H9 (cell line): Measurements from ENCODE around the gene CORIN. TPM values are rescaled to one million over a fixed set of nuclear protein-coding genes. Genes with fewer than 3 reads are reported as not detected.

ENCODE experiments used
- DNase-seq: peaks from one replicate; pipeline ENCODE4 v3.0.0-alpha.2; 2017
- H2AFZ ChIP-seq: one replicate; pipeline ENCODE4 v1.6.1; 2013; ENCODE audit warnings: mild to moderate bottlenecking, low read length, control low read depth, moderate library complexity
- H2AK5ac ChIP-seq: 2 replicates; pipeline ENCODE4 v1.6.1; 2013; ENCODE audit warnings: low read length, control low read depth, mixed read lengths; ENCODE audit not compliant: insufficient read length
- H2BK120ac ChIP-seq: one replicate; pipeline ENCODE4 v1.6.1; 2013; ENCODE audit warnings: low read depth, mild to moderate bottlenecking, low read length, control low read depth, inconsistent platforms; ENCODE audit not compliant: poor library complexity, severe bottlenecking
- H2BK12ac ChIP-seq: 2 replicates; pipeline ENCODE4 v1.6.1; 2013; ENCODE audit warnings: low read length, control low read depth, mixed read lengths, low read depth; ENCODE audit not compliant: insufficient read length
- H2BK15ac ChIP-seq: 2 replicates; pipeline ENCODE4 v1.6.1; 2013; ENCODE audit warnings: low read depth, low read length, control low read depth
- H2BK20ac ChIP-seq: one replicate; pipeline ENCODE4 v1.6.1; 2013; ENCODE audit warnings: low read depth, mild to moderate bottlenecking, low read length, control low read depth, inconsistent platforms; ENCODE audit not compliant: poor library complexity, severe bottlenecking
- H2BK5ac ChIP-seq: 2 replicates; pipeline ENCODE4 v1.6.1; 2013; ENCODE audit warnings: low read length, control low read depth, mixed read lengths; ENCODE audit not compliant: insufficient read length
- H3K14ac ChIP-seq: 2 replicates; pipeline ENCODE4 v1.6.1; 2013; ENCODE audit warnings: low read length, control low read depth; ENCODE audit not compliant: insufficient read depth
- H3K18ac ChIP-seq: 2 replicates; pipeline ENCODE4 v1.6.1; 2013; ENCODE audit warnings: low read depth, mild to moderate bottlenecking, mixed read lengths, low read length, control low read depth; ENCODE audit not compliant: insufficient read length
- H3K23ac ChIP-seq: 2 replicates; pipeline ENCODE4 v1.6.1; 2013; ENCODE audit warnings: low read length, control low read depth, mixed read lengths, low read depth; ENCODE audit not compliant: insufficient read length
- H3K23me2 ChIP-seq: 2 replicates; pipeline ENCODE4 v1.6.1; 2013; ENCODE audit warnings: low read depth, mild to moderate bottlenecking, mixed read lengths, low read length, control low read depth; ENCODE audit not compliant: insufficient read length, poor library complexity, severe bottlenecking
- H3K27ac ChIP-seq: 2 replicates; pipeline ENCODE4 v1.5.1; 2013; ENCODE audit warnings: low read length, control low read depth, mixed read lengths, low read depth; ENCODE audit not compliant: insufficient read length
- H3K27me3 ChIP-seq: 2 replicates; pipeline ENCODE4 v1.6.1; 2013; ENCODE audit warnings: low read length, control low read depth, inconsistent platforms; ENCODE audit not compliant: insufficient read depth
- H3K4ac ChIP-seq: 2 replicates; pipeline ENCODE4 v1.6.1; 2013; ENCODE audit warnings: low read depth, mild to moderate bottlenecking, control low read depth, inconsistent platforms, low read length, moderate library complexity
- H3K4me1 ChIP-seq: 2 replicates; pipeline ENCODE4 v1.6.1; 2013; ENCODE audit warnings: low read length, control low read depth, inconsistent platforms; ENCODE audit not compliant: insufficient read depth
- H3K4me2 ChIP-seq: 2 replicates; pipeline ENCODE4 v1.6.1; 2013; ENCODE audit warnings: low read length, control low read depth, mixed read lengths; ENCODE audit not compliant: insufficient read length, insufficient read depth
- H3K56ac ChIP-seq: 2 replicates; pipeline ENCODE4 v1.6.1; 2013; ENCODE audit warnings: low read depth, mild to moderate bottlenecking, mixed read lengths, low read length, control low read depth; ENCODE audit not compliant: insufficient read length
- H3K79me1 ChIP-seq: 2 replicates; pipeline ENCODE4 v1.6.1; 2013; ENCODE audit warnings: low read depth, mild to moderate bottlenecking, moderate library complexity, low read length, control low read depth, inconsistent platforms; ENCODE audit not compliant: insufficient read depth, poor library complexity, severe bottlenecking
- H3K79me2 ChIP-seq: 2 replicates; pipeline ENCODE4 v1.6.1; 2013; ENCODE audit warnings: low read length, control low read depth, inconsistent platforms; ENCODE audit not compliant: insufficient read depth
- H3K9ac ChIP-seq: 2 replicates; pipeline ENCODE4 v1.6.1; 2013; ENCODE audit warnings: low read length, control low read depth, mixed read lengths; ENCODE audit not compliant: insufficient read length; ENCODE audit errors: extremely low read depth
- H3K9me3 ChIP-seq: one replicate; pipeline ENCODE4 v1.6.1; 2013; ENCODE audit warnings: low read depth, low read length, inconsistent platforms; ENCODE audit not compliant: control insufficient read depth
- H3T11ph ChIP-seq: one replicate; pipeline ENCODE4 v1.6.1; 2013; ENCODE audit warnings: mild to moderate bottlenecking, low read length, control low read depth, inconsistent platforms
- H4K20me1 ChIP-seq: one replicate; pipeline ENCODE4 v1.6.1; 2013; ENCODE audit not compliant: control insufficient read depth, insufficient read length, insufficient read depth
- H4K5ac ChIP-seq: 2 replicates; pipeline ENCODE4 v1.6.1; 2013; ENCODE audit warnings: low read depth, mild to moderate bottlenecking, mixed read lengths, low read length, control low read depth; ENCODE audit not compliant: insufficient read length
- H4K8ac ChIP-seq: replicated peaks from 2 replicates; pipeline ENCODE4 v1.6.1; 2013; ENCODE audit warnings: low read length, control low read depth, mixed read lengths, low read depth; ENCODE audit not compliant: insufficient read length
- H4K91ac ChIP-seq: 2 replicates; pipeline ENCODE4 v1.6.1; 2013; ENCODE audit warnings: low read depth, mild to moderate bottlenecking, moderate library complexity, mixed read lengths, low read length, control low read depth; ENCODE audit not compliant: insufficient read length
- H3K27ac Mint-ChIP-seq, 3 experiments: 2 replicates in 2 of 3; 3 replicates in 1 of 3; pipeline ENCODE4 v1.8.0; 2020 to 2021; ENCODE audit warnings: mixed read lengths in 3 of 3, mild to moderate bottlenecking in 1 of 3, moderate library complexity in 1 of 3
- H3K27me3 Mint-ChIP-seq: 2 replicates; pipeline ENCODE4 v1.8.0; 2021; ENCODE audit warnings: low read depth, mild to moderate bottlenecking, moderate library complexity, mixed read lengths
- H3K36me3 Mint-ChIP-seq, 3 experiments: 2 replicates in 2 of 3; 3 replicates in 1 of 3; pipeline ENCODE4 v1.8.0; 2020 to 2021; ENCODE audit warnings: low read depth in 3 of 3, mixed read lengths in 3 of 3; ENCODE audit not compliant: insufficient read depth in 1 of 3
- H3K4me1 Mint-ChIP-seq, 2 experiments: 2 replicates each; pipeline ENCODE4 v1.8.0; 2020; ENCODE audit warnings: mixed read lengths in 2 of 2
- H3K4me3 Mint-ChIP-seq, 2 experiments: 2 replicates in 1 of 2; 3 replicates in 1 of 2; pipeline ENCODE4 v1.8.0; 2020 to 2021; ENCODE audit warnings: mild to moderate bottlenecking in 2 of 2, mixed read lengths in 2 of 2, moderate library complexity in 1 of 2
- H3K9me3 Mint-ChIP-seq, 2 experiments: 2 replicates in 1 of 2; 3 replicates in 1 of 2; pipeline ENCODE4 v1.8.0; 2020; ENCODE audit warnings: mild to moderate bottlenecking in 2 of 2, mixed read lengths in 2 of 2, moderate library complexity in 1 of 2
- CTCF ChIP-seq: fragments of 200-600 bp; sonication (generic); conservative IDR thresholded peaks from 3 replicates; pipeline ENCODE4 v1.8.0; 2021; ENCODE audit warnings: antibody characterized with exemption, mild to moderate bottlenecking
- WGBS: extraction: QIAGEN DNeasy Blood & Tissue Kit; methylation state at CpG from one replicate; pipeline ENCODE4 v1.1.7; 2013; ENCODE audit warnings: missing lambda C conversion rate, low lambda C conversion rate, mixed read lengths; ENCODE audit not compliant: insufficient read length; ENCODE audit errors: extremely low coverage; 5-methylcytosine and 5-hydroxymethylcytosine counted together
- total RNA-seq: library from RNA; stranded (reverse); gene quantifications from 2 replicates; pipeline ENCODE4 v1.2.1, GENCODE V29; 2021

CORIN gene
- total RNA-seq, 1 experiment from 2014 or later = 0.39 TPM

- Mint-ChIP-seq H3K27ac (no peak overlapping the region), H3K9me3 (no peaks in the 10 kb centered on the region; a peak in 1 of 5 replicates)
Measured at GRCh38 chr4:47597696-47598095, 240.2 kb downstream of the CORIN start.

More at GRCh38 chr4:47597696-47598095, 240.2 kb downstream of the CORIN start:
- no peaks in the 10 kb centered on the region for H4K20me1 ChIP-seq
- no peak for DNase-seq
- no peak overlapping the region for H2BK12ac ChIP-seq
- H3K36me3 Mint-ChIP-seq = no peaks in the 10 kb centered on the region
- no peak overlapping the region for H3K18ac ChIP-seq
- H3K23ac ChIP-seq = no peak overlapping the region
- H2AFZ ChIP-seq = no peak overlapping the region
- no peak overlapping the region for H3K4me3 Mint-ChIP-seq
- no peak overlapping the region for H4K5ac ChIP-seq
- no peak overlapping the region for H3K27ac ChIP-seq
- no peak overlapping the region for H2AK5ac ChIP-seq
- H3K9me3 ChIP-seq = no peaks in the 10 kb centered on the region
- H3K27me3 Mint-ChIP-seq = no peaks in the 10 kb centered on the region
- no peaks in the 10 kb centered on the region for H3K4me1 Mint-ChIP-seq
- H4K91ac ChIP-seq = no peak overlapping the region
- H3K79me1 ChIP-seq = no peaks in the 10 kb centered on the region
- H4K8ac ChIP-seq = no peak overlapping the region
- no peaks in the 10 kb centered on the region for H3K23me2 ChIP-seq
- H3K27me3 ChIP-seq = no peaks in the 10 kb centered on the region
- no peak overlapping the region for H3K9ac ChIP-seq
- H3K79me2 ChIP-seq = no peaks in the 10 kb centered on the region
- no peaks in the 10 kb centered on the region for H3K4me1 ChIP-seq
- no peak for TF ChIP-seq CTCF
- no peak overlapping the region for H3T11ph ChIP-seq
- no peak overlapping the region for H3K4ac ChIP-seq
- H2BK15ac ChIP-seq = no peak overlapping the region
- H3K14ac ChIP-seq = no peak overlapping the region
- no peak overlapping the region for H3K56ac ChIP-seq
- H2BK120ac ChIP-seq = no peak overlapping the region
- WGBS = no CpG with 5 or more reads among the region's 1 CpG
- H3K4me2 ChIP-seq = no peak overlapping the region
- no peak overlapping the region for H2BK20ac ChIP-seq
- no peak overlapping the region for H2BK5ac ChIP-seq
